H1 (cell line): ENCODE results near the gene SLC22A23. TPM values are rescaled to one million over a fixed set of nuclear protein-coding genes. Genes with fewer than 3 reads are reported as not detected.

Experiments
- CTCF ChIA-PET: fragments of 300-600 bp; sonication (Branson Sonifier 250); formaldehyde crosslinking; loops from one replicate; lab custom pipeline; 2021; ENCODE audit not compliant: partially characterized antibody; lab: Charles Lee
- POLR2A ChIA-PET: fragments of 300-600 bp; sonication (Branson Sonifier 250); formaldehyde crosslinking; loops from one replicate; lab custom pipeline; 2021; ENCODE audit warnings: inconsistent platforms; ENCODE audit not compliant: partially characterized antibody; lab: Charles Lee
- DNase-seq, 2 experiments: peaks; one replicate each; pipeline versions ENCODE4 v3.0.0 to v3.0.0-alpha.2; 2010 to 2022; ENCODE audit warnings: low spot score in 2 of 2, low read depth in 1 of 2, mixed read lengths in 1 of 2
- FAIRE-seq: peaks from 2 replicates; lab custom pipeline; 2011; peaks lifted over from hg19 to GRCh38; lab: Jason Lieb, UNC
- H2AFZ ChIP-seq: 2 replicates; pipeline ENCODE4 v1.8.1; 2012; ENCODE audit warnings: low read length, inconsistent platforms
- H2AK5ac ChIP-seq: 2 replicates; pipeline ENCODE4 v1.6.1; 2013; ENCODE audit warnings: low read depth, low read length
- H2BK120ac ChIP-seq: replicated peaks from 2 replicates; pipeline ENCODE3; 2013; ENCODE audit warnings: low read depth, low read length, inconsistent platforms
- H2BK12ac ChIP-seq: 2 replicates; pipeline ENCODE4 v1.6.1; 2013; ENCODE audit warnings: low read depth, low read length
- H2BK15ac ChIP-seq: 2 replicates; pipeline ENCODE4 v1.6.1; 2013; ENCODE audit warnings: low read length
- H2BK20ac ChIP-seq: 2 replicates; pipeline ENCODE4 v1.6.1; 2013; ENCODE audit warnings: low read length
- H2BK5ac ChIP-seq: 2 replicates; pipeline ENCODE4 v1.6.1; 2013; ENCODE audit warnings: low read depth, low read length
- H3K14ac ChIP-seq: 2 replicates; pipeline ENCODE4 v1.6.1; 2013; ENCODE audit warnings: inconsistent platforms; ENCODE audit not compliant: insufficient read length
- H3K18ac ChIP-seq: 2 replicates; pipeline ENCODE4 v1.6.1; 2013; ENCODE audit warnings: low read length; ENCODE audit errors: extremely low read depth
- H3K23ac ChIP-seq: 2 replicates; pipeline ENCODE4 v1.6.1; 2013; ENCODE audit warnings: inconsistent platforms; ENCODE audit not compliant: insufficient read length
- H3K23me2 ChIP-seq: 2 replicates; pipeline ENCODE4 v1.6.1; 2013; ENCODE audit warnings: low read depth, low read length
- H3K27ac ChIP-seq: 2 replicates; pipeline ENCODE4 v1.6.1; 2011; ENCODE audit warnings: low read depth, low read length, inconsistent platforms
- H3K27me3 ChIP-seq, 4 experiments: replicated peaks in 1 of 4; 1 replicate in 1 of 4; 2 replicates in 3 of 4; pipeline versions ENCODE4 v1.6.1 to v1.8.1; 2011 to 2013; ENCODE audit warnings: low read length in 3 of 4, mild to moderate bottlenecking in 3 of 4, inconsistent platforms in 2 of 4, mixed read lengths in 2 of 4, moderate library complexity in 1 of 4; ENCODE audit not compliant: control insufficient read depth in 3 of 4, insufficient read depth in 3 of 4; ENCODE audit errors: extremely low read depth in 1 of 4
- H3K36me3 ChIP-seq, 4 experiments: 2 replicates each; pipeline versions ENCODE4 v1.6.1 to v1.8.1; 2011 to 2013; ENCODE audit warnings: mild to moderate bottlenecking in 4 of 4, low read length in 3 of 4, moderate library complexity in 2 of 4, control low read depth in 1 of 4, inconsistent platforms in 1 of 4; ENCODE audit not compliant: insufficient read depth in 4 of 4, control insufficient read depth in 2 of 4
- H3K4ac ChIP-seq: replicated peaks from 2 replicates; pipeline ENCODE3; 2013; ENCODE audit warnings: low read length, low read depth, mixed read lengths, inconsistent platforms; ENCODE audit not compliant: insufficient read length
- H3K4me1 ChIP-seq, 4 experiments: replicated peaks in 1 of 4; 1 replicate in 1 of 4; 2 replicates in 3 of 4; pipeline versions ENCODE4 v1.6.1 to v1.8.1; 2011 to 2013; ENCODE audit warnings: low read length in 3 of 4, inconsistent platforms in 2 of 4, mixed read lengths in 1 of 4; ENCODE audit not compliant: insufficient read depth in 4 of 4, control insufficient read depth in 3 of 4
- H3K4me2 ChIP-seq, 2 experiments: 2 replicates each; pipeline versions ENCODE4 v1.6.1 to v1.8.1; 2011 to 2013; ENCODE audit warnings: low read depth in 2 of 2, low read length in 2 of 2, control low read depth in 1 of 2, inconsistent platforms in 1 of 2, mild to moderate bottlenecking in 1 of 2; ENCODE audit not compliant: insufficient read depth in 1 of 2
- H3K4me3 ChIP-seq, 4 experiments: fragments of 200-600, 300-600 bp in 1 of 4; sonication (generic), shearing (Covaris generic), sonication (Bioruptor Twin) in 1 of 4; 2 replicates each; pipeline versions ENCODE4 v1.5.1 to v1.8.1; 2011 to 2016; ENCODE audit warnings: low read length in 4 of 4, low read depth in 3 of 4, control low read depth in 2 of 4, inconsistent platforms in 2 of 4, mild to moderate bottlenecking in 2 of 4, mixed read lengths in 1 of 4, moderate library complexity in 1 of 4; ENCODE audit not compliant: insufficient read depth in 2 of 4; ENCODE audit errors: extremely low read depth in 1 of 4
- H3K56ac ChIP-seq: replicated peaks from 2 replicates; pipeline ENCODE3; 2013; ENCODE audit warnings: low read depth, mild to moderate bottlenecking, mixed read lengths, low read length, inconsistent platforms; ENCODE audit not compliant: insufficient read length
- H3K79me1 ChIP-seq: 2 replicates; pipeline ENCODE4 v1.6.1; 2013; ENCODE audit warnings: low read depth, low read length, control low read depth
- H3K79me2 ChIP-seq, 2 experiments: 2 replicates each; pipeline versions ENCODE4 v1.6.1 to v1.8.1; 2012 to 2013; ENCODE audit warnings: low read length in 2 of 2, mild to moderate bottlenecking in 2 of 2, inconsistent platforms in 1 of 2; ENCODE audit not compliant: insufficient read depth in 2 of 2, control insufficient read depth in 1 of 2
- H3K9ac ChIP-seq, 4 experiments: replicated peaks in 1 of 4; 1 replicate in 1 of 4; 2 replicates in 3 of 4; pipeline versions ENCODE4 v1.6.1 to v1.8.1; 2011 to 2013; ENCODE audit warnings: low read depth in 3 of 4, low read length in 3 of 4, control low read depth in 2 of 4, mild to moderate bottlenecking in 2 of 4, moderate library complexity in 2 of 4, inconsistent platforms in 1 of 4; ENCODE audit errors: extremely low read depth in 1 of 4
- H3K9me3 ChIP-seq, 2 experiments: 2 replicates each; pipeline versions ENCODE4 v1.6.1 to v1.8.1; 2012 to 2013; ENCODE audit warnings: mild to moderate bottlenecking in 2 of 2, moderate library complexity in 2 of 2, control low read depth in 1 of 2, inconsistent platforms in 1 of 2, low read depth in 1 of 2, low read length in 1 of 2, mixed read lengths in 1 of 2; ENCODE audit not compliant: insufficient read depth in 2 of 2
- H4K20me1 ChIP-seq, 2 experiments: replicated peaks in 1 of 2; 2 replicates each; pipeline versions ENCODE3 to v1.8.1; 2011 to 2013; ENCODE audit warnings: inconsistent platforms in 2 of 2, low read length in 2 of 2, mild to moderate bottlenecking in 1 of 2; ENCODE audit not compliant: insufficient read depth in 2 of 2, control insufficient read depth in 1 of 2
- H4K5ac ChIP-seq: 2 replicates; pipeline ENCODE4 v1.6.1; 2013; ENCODE audit warnings: low read length, low read depth, mixed read lengths, inconsistent platforms; ENCODE audit not compliant: insufficient read length
- H4K8ac ChIP-seq: 2 replicates; pipeline ENCODE4 v1.8.0; 2013; ENCODE audit warnings: mild to moderate bottlenecking, moderate library complexity, low read length, inconsistent platforms; ENCODE audit not compliant: insufficient read depth; ENCODE audit errors: extremely low read depth
- H4K91ac ChIP-seq: replicated peaks from 2 replicates; pipeline ENCODE3; 2013; ENCODE audit warnings: low read length, mixed read lengths, inconsistent platforms; ENCODE audit not compliant: insufficient read length
- ATF2 ChIP-seq: IDR thresholded peaks from 2 replicates; pipeline ENCODE4 v1.6.1; 2012; ENCODE audit warnings: low read length, inconsistent platforms
- BCL11A ChIP-seq, 2 experiments: IDR thresholded peaks; one replicate each; pipeline ENCODE4 v1.6.1; 2011; ENCODE audit warnings: low read depth in 2 of 2, low read length in 2 of 2, mild to moderate bottlenecking in 2 of 2
- EP300 ChIP-seq, 2 experiments: IDR thresholded peaks; 1 replicate in 1 of 2; 2 replicates in 1 of 2; pipeline ENCODE4 v1.6.1; 2011 to 2012; ENCODE audit warnings: low read depth in 2 of 2, low read length in 2 of 2, mild to moderate bottlenecking in 2 of 2, borderline replicate concordance in 1 of 2, inconsistent platforms in 1 of 2, moderate library complexity in 1 of 2
- GABPA ChIP-seq: IDR thresholded peaks from 2 replicates; pipeline ENCODE4 v1.6.1; 2011; ENCODE audit warnings: mild to moderate bottlenecking, low read length, moderate library complexity, borderline replicate concordance; ENCODE audit not compliant: insufficient read depth
- HDAC6 ChIP-seq: IDR thresholded peaks from one replicate; pipeline ENCODE4 v1.7.1; 2012; ENCODE audit warnings: low read depth, mild to moderate bottlenecking, inconsistent platforms, low read length, moderate library complexity
- KDM5A ChIP-seq: fragments of 200-600 bp; IDR thresholded peaks from 2 replicates; pipeline ENCODE4 v1.7.1; 2012; ENCODE audit warnings: mild to moderate bottlenecking, low read length, inconsistent platforms, mixed read lengths
- POLR2AphosphoS5 ChIP-seq: IDR thresholded peaks from 2 replicates; pipeline ENCODE4 v1.6.1; 2011; ENCODE audit warnings: low read depth, low read length
- SP4 ChIP-seq: IDR thresholded peaks from 2 replicates; pipeline ENCODE4 v1.6.1; 2012; ENCODE audit warnings: low read length, inconsistent platforms
- TAF1 ChIP-seq: IDR thresholded peaks from 2 replicates; pipeline ENCODE4 v1.6.1; 2011; ENCODE audit warnings: mild to moderate bottlenecking, low read depth, low read length
- WGBS, 2 experiments: shearing (Covaris generic) in 1 of 2; methylation state at CpG; one replicate each; pipeline versions ENCODE4 v1.1.6 to v1.1.7; 2013 to 2015; ENCODE audit warnings: low lambda C conversion rate in 2 of 2, mixed read lengths in 2 of 2, inconsistent platforms in 1 of 2, low coverage in 1 of 2, missing lambda C conversion rate in 1 of 2; ENCODE audit not compliant: insufficient replicate concordance in 2 of 2, insufficient coverage in 1 of 2, insufficient read length in 1 of 2; ENCODE audit errors: extremely low coverage in 1 of 2, missing lambda C conversion rate in 1 of 2; 5-methylcytosine and 5-hydroxymethylcytosine counted together
- polyA plus RNA-seq, 7 experiments: library from polyadenylated mRNA; depleted of rRNA in 3 of 7; stranded (reverse) in 5 of 7; unstranded in 2 of 7; fragments of >200 nt in 5 of 7; fragments of 200-250 nt in 2 of 7; gene quantifications; 1 replicate in 5 of 7; 2 replicates in 1 of 7; 4 replicates in 1 of 7; pipeline versions ENCODE4 v1.2.1 to v1.2.3, GENCODE V29; 2011 to 2013; ENCODE audit warnings: missing spikeins in 2 of 7, mixed read lengths in 2 of 7
- total RNA-seq: library from RNA; stranded (reverse); fragmentation: NEBNext Ultra II Directional; extraction: Animal tissue kit (Norgen Biotek cat#: 25700); gene quantifications from 2 replicates; pipeline ENCODE4 v1.2.1, GENCODE V29; 2021

SLC22A23 gene
- total and polyA plus RNA-seq, 2 of the 8 experiments (the other 6 are each of a cell fraction or from before 2014, with no cell fraction given): 9.9 to 38.4 TPM

DNA sequence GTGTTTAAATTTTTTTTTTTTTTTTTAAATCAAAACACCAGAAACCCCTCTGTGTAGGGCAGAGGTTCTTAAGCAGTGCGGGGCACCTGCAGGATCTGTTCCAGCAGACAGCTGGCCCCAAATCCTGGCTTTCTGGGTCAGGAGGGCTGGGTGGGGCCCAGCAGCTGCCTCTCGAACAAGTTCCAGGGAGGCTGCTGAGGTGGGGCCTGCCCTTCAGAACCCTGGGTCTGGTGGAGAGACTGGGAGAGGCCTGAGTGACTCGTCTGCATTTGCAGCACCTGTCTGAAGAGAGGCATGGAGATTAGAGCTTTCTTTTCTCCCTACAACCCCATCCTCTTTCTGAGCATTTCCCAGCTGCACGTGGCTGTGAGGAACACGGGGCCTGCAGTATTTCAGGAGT, 189.7 kb downstream of the SLC22A23 start:
- no peaks in the 10 kb centered on the region for H3K9me3 ChIP-seq
- no peak overlapping the region for H2AFZ ChIP-seq
- no peak overlapping the region for H3K4me2 ChIP-seq
- ChIA-PET CTCF (interaction anchor here (0.7 to 1.1 kb wide), 3 partner anchors 18 to 143 kb away, joined by 3 to 4 read pairs (median 3); no protein-coding TSS in a partner anchor), POLR2A (interaction anchor here (0.8 to 1.1 kb wide), 3 partner anchors 8 to 124 kb away, joined by 3 read pairs; partner anchors contain the start of gene PSMG4)
- no peak overlapping the region for H2BK5ac ChIP-seq
- no peak overlapping the region for H2BK15ac ChIP-seq
- H3K4me1 ChIP-seq: no peaks in the 10 kb centered on the region
- peaks cover 12 to 33% of the 10 kb centered on the region in 2 experiments for H4K20me1 ChIP-seq
- FAIRE-seq (no peak), DNase-seq (no peak)
- no peak overlapping the region for H4K91ac ChIP-seq
- H2BK12ac ChIP-seq: no peak overlapping the region
- H3K4me3 ChIP-seq: no peak overlapping the region
- H3K14ac ChIP-seq: no peak overlapping the region
- no peak overlapping the region for H4K8ac ChIP-seq
- H3K23ac ChIP-seq: no peak overlapping the region
- H2BK120ac ChIP-seq: no peak overlapping the region
- H3K27me3 ChIP-seq: no peaks in the 10 kb centered on the region
- H4K5ac ChIP-seq: no peak overlapping the region
- no peak overlapping the region for H2AK5ac ChIP-seq
- H2BK20ac ChIP-seq: no peak overlapping the region
- H3K4ac ChIP-seq: no peak overlapping the region
- no peak overlapping the region for H3K27ac ChIP-seq
- WGBS, 2 experiments: 93% methylated on average over 5 of the region's 5 CpGs; no CpG with 5 or more reads in 1 of the 2 experiments
- peaks cover 0 to 47% of the 10 kb centered on the region in 2 experiments; a peak in 2 of 4 replicates for H3K79me2 ChIP-seq
- H3K79me1 ChIP-seq: peaks cover 20% of the 10 kb centered on the region
- H3K56ac ChIP-seq: no peak overlapping the region
- H3K23me2 ChIP-seq: no peaks in the 10 kb centered on the region
- no peak overlapping the region for H3K18ac ChIP-seq
- H3K36me3 ChIP-seq: peaks cover 7 to 62% (median 25%) of the 10 kb centered on the region in 4 experiments; a peak in 7 of 8 replicates
- no peak overlapping the region for H3K9ac ChIP-seq
- TF ChIP-seq TAF1: no peak
- TF ChIP-seq BCL11A (IDR thresholded peaks at IDR 0.05; ENCODE audit: low read depth in 2 of 2, low read length in 2 of 2): no peak
- no peak for TF ChIP-seq ATF2
- no peak for TF ChIP-seq KDM5A
- TF ChIP-seq SP4: no peak
- no peak for TF ChIP-seq EP300 (IDR thresholded peaks at IDR 0.05; ENCODE audit: borderline replicate concordance in 1 of 2, low read depth in 2 of 2, low read length in 2 of 2)
- no peak for TF ChIP-seq POLR2AphosphoS5
- TF ChIP-seq HDAC6: no peak
- TF ChIP-seq GABPA: no peak
